GM19239 (cell line): ENCODE measurements around the gene PAOX.
A peak's percentile ranks its signal among the peaks of the same experiment; 100 is the strongest.
"Not testable (repeated sequence)": the region's sequence is repeated elsewhere in the genome, so short reads cannot be mapped to it uniquely, and the experiment has no call there.

Experiments
- DNase-seq: peaks from one replicate; pipeline ENCODE4 v3.0.0; 2011; ENCODE audit warnings: low spot score; ENCODE audit not compliant: insufficient read length
- FAIRE-seq: peaks from 2 replicates; lab custom pipeline; 2011; peaks lifted over from hg19 to GRCh38; lab: Jason Lieb, UNC

Gene PAOX

DNA sequence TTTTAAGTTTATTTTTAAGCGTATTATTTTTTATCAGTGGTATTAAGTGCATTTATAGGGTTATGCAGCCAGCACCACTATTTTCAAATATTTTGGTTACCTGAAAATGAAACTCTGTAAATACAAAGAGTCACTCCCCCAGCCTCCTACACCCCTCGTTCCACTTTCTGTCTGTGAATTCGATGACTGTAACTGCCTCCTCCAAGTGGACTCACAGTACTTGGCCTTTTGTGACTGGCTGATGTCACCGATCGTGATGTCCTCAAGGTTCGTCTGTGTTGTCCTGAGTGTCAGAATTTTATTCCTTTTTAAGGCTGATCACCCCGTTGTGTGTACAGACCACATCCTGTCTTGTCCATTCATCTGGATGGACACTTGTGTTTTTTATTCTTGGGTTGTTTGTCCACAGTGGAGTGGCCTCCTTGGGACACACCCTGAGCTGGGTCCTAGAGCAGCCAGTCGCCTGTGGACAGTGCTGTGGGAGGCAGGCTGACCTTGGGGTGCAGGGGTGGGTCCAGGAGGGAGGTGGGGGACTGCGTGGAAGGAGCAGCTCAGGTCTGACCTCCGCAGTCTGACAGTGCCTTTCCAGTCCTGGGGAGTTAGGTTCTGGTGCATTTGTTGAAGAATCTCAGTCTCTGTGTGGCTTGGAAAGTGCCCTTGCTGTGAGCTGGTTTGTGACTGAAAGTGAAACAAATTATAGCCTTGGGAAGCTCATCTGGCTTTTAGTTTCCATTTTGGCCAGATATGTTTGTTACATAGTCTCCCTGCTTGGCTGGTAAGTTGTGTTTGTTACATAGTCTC, 21.8 kb downstream of the PAOX start:
- FAIRE-seq (peak; percentile 96), DNase-seq (no peak)

DNA sequence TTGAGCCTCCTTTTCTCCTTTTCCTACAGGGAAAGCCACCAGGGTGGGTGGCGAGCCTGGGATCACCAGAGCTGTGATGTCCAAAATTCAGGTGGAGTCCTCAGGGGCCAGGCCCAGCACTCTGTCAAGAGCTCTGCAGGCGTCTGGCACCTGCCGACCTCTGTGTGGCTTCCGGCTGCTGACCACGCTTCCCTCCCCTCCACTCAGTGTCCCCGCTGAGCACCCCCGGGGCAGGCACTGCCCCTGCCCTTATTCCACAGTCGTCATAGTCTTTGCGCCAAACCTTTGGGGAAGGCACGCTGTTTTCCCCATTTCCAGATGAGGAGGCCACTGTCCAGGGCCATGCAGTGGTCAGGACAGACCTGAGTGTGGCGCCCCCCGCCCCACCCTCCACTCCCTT, 22.4 kb downstream of the PAOX start:
- DNase-seq = no peak
- no peak for FAIRE-seq

GRCh38 chr10:133401981-133402725, 23.1 kb downstream of the PAOX start:
- FAIRE-seq (no peak), DNase-seq (no peak)

- FAIRE-seq = no peak
Measured at GRCh38 chr10:133403359-133403758, 24.3 kb downstream of the PAOX start.

DNA sequence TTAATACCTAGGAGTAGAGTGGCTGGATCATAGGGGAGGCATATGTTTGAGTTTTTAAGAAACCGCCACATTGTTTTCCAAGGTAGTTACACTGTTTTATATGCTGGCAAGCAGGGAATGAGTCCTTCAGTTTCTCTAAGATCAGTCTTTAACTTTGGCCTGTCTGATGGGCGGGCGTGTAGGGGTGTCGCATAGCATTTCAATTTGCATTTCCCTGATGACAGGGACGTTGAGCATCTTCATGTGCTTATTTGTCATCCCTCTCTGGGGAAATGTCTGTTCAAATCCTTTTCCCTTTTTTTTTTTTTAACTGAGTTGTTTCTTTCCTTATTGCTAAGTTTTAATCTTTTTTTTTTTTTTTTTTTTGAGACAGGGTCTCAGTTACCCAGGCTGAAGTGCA, 24.7 kb downstream of the PAOX start:
- FAIRE-seq (no peak), DNase-seq (no peak)

More at GRCh38 chr10:133403359-133403758, 24.3 kb downstream of the PAOX start:
- no peak for DNase-seq

GRCh38 chr10:133405272-133405671, 26.2 kb downstream of the PAOX start:
- FAIRE-seq = peak; percentile 68
- DNase-seq = no peak

GRCh38 chr10:133405844-133406527, 26.9 kb downstream of the PAOX start:
- no peak for DNase-seq
- peak; percentile 54 for FAIRE-seq

DNA sequence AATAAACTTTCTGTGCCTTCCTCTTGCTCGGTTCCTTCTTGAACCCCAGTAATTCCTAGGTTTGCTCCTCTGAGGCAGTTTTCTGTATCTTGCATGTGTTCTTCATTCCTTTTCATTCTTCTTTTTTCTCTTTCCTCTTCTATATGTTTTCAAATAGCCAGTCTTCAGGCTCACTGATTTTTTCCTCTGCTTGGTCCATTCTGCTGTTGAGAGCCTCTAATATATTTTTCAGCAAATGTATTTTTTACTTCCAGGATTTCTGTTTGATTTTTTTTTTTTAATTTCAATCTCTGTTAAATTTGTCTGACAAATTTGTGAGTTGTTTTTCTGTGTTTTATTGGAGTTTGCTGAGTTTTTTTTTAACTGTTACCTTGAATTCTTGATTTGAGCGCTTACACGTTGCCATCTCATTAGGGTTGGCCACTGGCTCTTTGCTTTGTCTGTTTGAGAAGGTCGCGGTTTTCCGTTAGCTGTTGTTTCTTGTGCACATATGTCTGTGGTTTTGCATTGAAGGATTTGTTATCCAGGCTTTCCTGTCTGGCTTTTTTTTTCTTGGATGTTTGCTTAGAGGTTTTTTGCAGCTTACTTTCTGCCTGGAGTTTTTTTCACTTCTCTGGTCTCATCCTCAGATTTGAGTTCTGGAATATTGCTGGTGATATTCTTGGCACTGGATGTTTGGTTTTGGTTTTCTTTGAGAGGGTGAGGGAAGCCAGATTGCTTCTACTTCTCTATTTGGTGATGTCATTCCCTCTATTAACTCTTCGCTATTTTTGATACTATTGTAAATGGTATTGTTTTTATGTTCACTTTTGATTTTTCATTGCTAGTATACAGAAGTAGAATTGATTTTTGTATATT, 32.7 kb downstream of the PAOX start:
- FAIRE-seq (no peak), DNase-seq (no peak)

- DNase-seq = no peak
- no peak for FAIRE-seq
Measured at GRCh38 chr10:133412381-133412711, 33.3 kb downstream of the PAOX start.

- FAIRE-seq, DNase-seq: not testable (repeated sequence)
Measured at GRCh38 chr10:133414401-133414800, 35.3 kb downstream of the PAOX start.

DNA sequence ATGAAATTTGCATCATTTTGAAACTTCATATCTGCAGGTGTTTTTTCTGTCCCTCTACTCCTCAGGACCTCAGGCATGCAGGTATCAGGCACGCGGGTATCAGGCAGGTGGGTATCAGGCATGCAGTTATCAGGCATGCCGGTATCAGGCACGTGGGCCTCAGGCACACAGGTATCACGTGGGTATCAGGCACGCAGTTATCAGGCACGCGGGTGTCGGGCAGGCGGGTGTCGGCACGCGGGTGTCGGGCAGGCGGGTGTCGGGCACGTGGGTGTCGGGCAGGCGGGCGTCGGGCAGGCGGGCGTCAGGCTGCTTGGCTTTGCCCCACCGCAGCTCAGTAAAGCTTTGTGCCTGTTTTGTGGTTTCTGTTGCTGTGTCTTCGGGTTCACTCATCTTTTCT, 36.7 kb downstream of the PAOX start:
- no peak for DNase-seq
- no peak for FAIRE-seq

GRCh38 chr10:133418289-133418993, 39.4 kb downstream of the PAOX start:
- FAIRE-seq (no peak), DNase-seq (no peak)

DNA sequence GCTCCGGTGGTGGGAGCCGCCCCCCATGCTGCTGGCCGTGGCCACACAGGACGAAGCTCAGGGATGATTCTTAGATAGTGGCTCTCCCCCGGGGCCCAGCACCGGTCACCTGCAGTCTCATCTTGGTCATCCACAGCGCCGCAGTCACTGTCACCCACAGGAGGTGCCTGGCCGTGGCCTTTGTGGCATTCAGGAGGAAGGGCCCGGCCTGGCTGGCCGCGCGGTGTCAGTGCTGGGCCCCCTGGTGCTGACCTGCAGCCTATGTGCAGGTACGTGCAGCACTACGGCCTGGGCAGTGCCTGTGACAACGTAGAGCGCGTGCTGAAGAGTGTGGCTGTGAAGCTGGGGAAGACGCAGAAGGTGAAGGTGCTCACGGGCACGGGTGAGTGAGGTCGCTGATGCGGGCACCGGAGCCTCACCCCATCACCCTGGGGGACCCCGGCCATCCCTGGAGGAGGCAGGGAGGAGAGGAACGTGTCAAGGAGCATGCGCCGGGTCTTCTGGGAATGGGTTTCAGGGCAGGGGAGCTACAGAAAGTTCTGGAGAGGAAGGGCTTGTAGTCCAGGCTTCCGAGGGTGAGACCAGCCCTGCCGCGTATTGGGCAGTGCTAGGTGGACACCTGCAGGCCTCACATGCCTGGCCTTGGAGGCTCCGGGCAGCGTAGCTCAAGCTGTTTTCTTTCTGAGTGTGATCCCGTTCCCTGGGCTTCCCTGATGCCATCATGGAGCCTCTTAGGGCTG, 40.3 kb downstream of the PAOX start:
- DNase-seq (peak; percentile 9), FAIRE-seq (no peak)

DNA sequence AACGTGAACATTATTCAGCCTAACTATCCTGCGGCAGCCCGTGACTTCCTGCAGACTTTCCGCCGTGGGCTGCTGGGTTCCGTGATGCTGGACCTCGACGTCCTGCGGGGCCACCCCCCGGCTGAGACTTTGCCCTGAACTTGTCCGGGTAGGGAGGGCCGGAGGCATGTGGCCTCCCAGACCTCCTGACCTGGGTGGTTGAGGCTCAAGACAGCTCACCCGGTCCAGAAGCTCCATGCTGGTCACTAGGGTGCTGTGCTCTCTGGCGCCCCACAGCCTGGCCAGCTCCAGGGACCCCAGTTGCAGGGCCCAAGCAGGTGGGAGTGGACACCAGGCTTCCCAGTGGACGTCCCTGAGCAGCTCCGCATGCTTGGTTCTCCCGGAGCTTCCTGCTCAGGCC, 41.0 kb downstream of the PAOX start:
- FAIRE-seq (no peak), DNase-seq (no peak)

- no peak for FAIRE-seq
Measured at GRCh38 chr10:133420579-133420978, 41.5 kb downstream of the PAOX start.

GRCh38 chr10:133421336-133422222, 42.5 kb downstream of the PAOX start:
- FAIRE-seq = no peak
- DNase-seq = peak; percentile 17

More at GRCh38 chr10:133420579-133420978, 41.5 kb downstream of the PAOX start:
- DNase-seq = no peak

DNA sequence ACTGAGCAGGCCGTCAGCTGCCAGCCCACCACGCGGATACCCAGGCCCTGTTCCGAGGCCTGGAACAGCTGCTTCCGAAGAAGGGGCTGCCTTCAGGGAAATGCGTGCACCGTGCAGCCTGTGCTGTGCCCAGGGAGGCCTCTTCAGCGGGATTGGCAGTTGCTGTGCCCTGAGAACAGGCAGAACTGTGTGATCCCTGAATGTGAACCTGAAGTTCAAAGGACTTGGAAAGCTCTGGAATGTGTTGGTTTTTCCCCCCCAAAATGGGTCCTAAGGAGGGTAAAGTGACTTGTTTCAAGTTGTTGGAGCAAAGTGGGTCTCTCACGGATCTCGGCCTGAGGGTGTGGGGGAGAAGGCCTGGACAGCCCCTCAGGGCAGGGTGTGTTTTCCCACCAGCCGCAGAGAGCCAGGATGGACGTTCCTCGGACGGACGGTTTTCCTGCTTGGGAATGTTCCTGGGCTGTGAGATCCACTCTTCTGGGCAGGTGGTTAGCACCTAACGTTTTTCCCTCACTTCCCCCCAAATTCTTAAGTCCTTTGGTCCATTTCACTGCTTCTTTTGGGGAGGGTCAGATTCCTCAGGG, 43.3 kb downstream of the PAOX start:
- DNase-seq (peak; percentile 14), FAIRE-seq (no peak)
